NCI-H2196 (cell line): ENCODE results near the gene SPTBN1.

Experiments
- DNase-seq: peaks from one replicate; lab custom pipeline; 2025; ENCODE audit not compliant: unreplicated experiment; lab: John Stamatoyannopoulos, UW

Gene SPTBN1

GRCh38 chr2:54603796-54604195 lies 147.7 kb downstream of the SPTBN1 start:
- no peak for DNase-seq

GRCh38 chr2:54604871-54605270 lies 148.7 kb downstream of the SPTBN1 start:
- no peak for DNase-seq

GRCh38 chr2:54605836-54606235 lies 149.7 kb downstream of the SPTBN1 start:
- no peak for DNase-seq

GRCh38 chr2:54606393-54606958 lies 150.3 kb downstream of the SPTBN1 start:
- DNase-seq = no peak

- DNase-seq = no peak
Measured at GRCh38 chr2:54608224-54608623, 152.1 kb downstream of the SPTBN1 start.

- no peak for DNase-seq
Measured at GRCh38 chr2:54609241-54609640, 153.1 kb downstream of the SPTBN1 start.

- no peak for DNase-seq
Measured at GRCh38 chr2:54609647-54610046, 153.5 kb downstream of the SPTBN1 start.

GRCh38 chr2:54610700-54611099 lies 154.6 kb downstream of the SPTBN1 start:
- no peak for DNase-seq

- DNase-seq = no peak
Measured at GRCh38 chr2:54611830-54612545, 155.9 kb downstream of the SPTBN1 start.

GRCh38 chr2:54613386-54613785 lies 157.3 kb downstream of the SPTBN1 start:
- no peak for DNase-seq

GRCh38 chr2:54613794-54614257 lies 157.7 kb downstream of the SPTBN1 start:
- no peak for DNase-seq

- no peak for DNase-seq
Measured at GRCh38 chr2:54614819-54615218, 158.7 kb downstream of the SPTBN1 start.

- DNase-seq = no peak
Measured at GRCh38 chr2:54615832-54616534, 159.9 kb downstream of the SPTBN1 start.

- DNase-seq = no peak
Measured at GRCh38 chr2:54617409-54617808, 161.3 kb downstream of the SPTBN1 start.

GRCh38 chr2:54618646-54619565 lies 162.8 kb downstream of the SPTBN1 start:
- DNase-seq = no peak

GRCh38 chr2:54619660-54620231 lies 163.6 kb downstream of the SPTBN1 start:
- no peak for DNase-seq

- DNase-seq = no peak
Measured at GRCh38 chr2:54620948-54621347, 164.8 kb downstream of the SPTBN1 start.

GRCh38 chr2:54624591-54625071 lies 168.5 kb downstream of the SPTBN1 start:
- no peak for DNase-seq

- no peak for DNase-seq
Measured at GRCh38 chr2:54626131-54626530, 170.0 kb downstream of the SPTBN1 start.

GRCh38 chr2:54626884-54627283 lies 170.8 kb downstream of the SPTBN1 start:
- DNase-seq = no peak

- DNase-seq = no peak
Measured at GRCh38 chr2:54627973-54628372, 171.8 kb downstream of the SPTBN1 start.
